ENCODE results near the gene EXOSC7. TPM values are rescaled to one million over a fixed set of nuclear protein-coding genes. Genes with fewer than 3 reads are reported as not detected.
"Not testable (repeated sequence)": the region's sequence is repeated elsewhere in the genome, so short reads cannot be mapped to it uniquely, and the experiment has no call there.

Gene EXOSC7
- total RNA-seq, result 10 to 100 TPM; 90.0 to 98.0 TPM

DNA sequence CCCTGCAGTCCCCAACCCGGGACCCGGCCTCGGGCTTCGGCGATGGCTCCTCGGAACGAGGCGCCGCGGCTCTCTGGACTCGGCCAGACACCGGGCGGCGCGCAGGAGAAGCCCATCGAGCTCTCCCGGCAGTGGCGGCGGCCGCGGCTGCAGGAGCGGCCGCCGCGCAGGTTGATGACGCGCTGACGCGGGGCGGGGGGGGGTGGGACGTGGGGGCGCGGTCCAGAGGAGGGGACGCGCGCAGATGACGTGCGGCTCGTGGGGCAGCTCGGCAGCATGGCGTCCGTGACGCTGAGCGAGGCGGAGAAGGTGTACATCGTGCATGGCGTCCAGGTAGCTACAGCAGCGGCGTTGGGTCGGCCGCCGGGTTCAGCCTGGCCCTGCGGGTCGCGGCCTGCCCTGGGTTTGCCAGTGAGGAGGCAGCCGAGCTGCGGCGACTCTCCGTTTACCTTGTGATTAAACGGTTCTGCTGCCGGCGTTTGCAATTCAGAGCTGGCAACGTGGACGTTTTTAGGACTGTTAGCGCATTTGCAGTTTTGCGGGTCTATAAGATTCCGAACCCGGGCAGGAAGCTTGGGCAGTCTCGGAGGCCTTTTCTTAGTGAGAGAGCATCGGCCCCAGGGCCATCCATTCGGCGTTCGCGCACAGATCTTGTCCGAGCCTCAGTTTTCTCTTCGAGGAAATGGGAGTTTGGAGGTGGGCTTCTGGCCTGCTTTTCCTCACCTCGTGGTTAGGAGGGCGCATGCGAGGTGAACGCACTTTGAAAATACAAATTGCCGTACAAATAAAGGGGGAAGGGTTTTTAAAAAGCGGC, at the start of gene EXOSC7, which contains the start of gene ZDHHC3:
Gene EXOSC7 (plus strand): TSS at position 243 of the 814 bp plus-strand sequence. CDS start 34 bp downstream, at position 277.
Gene ZDHHC3 (minus strand): TSS at position 173 of the 814 bp plus-strand sequence. CDS start 16,738 bp downstream, outside the sequence.
- ChIA-PET CTCF (interaction anchor here (0.8 to 1.0 kb wide), 2 partner anchors 62 to 443 kb away, joined by 3 to 4 read pairs; no protein-coding TSS in a partner anchor), POLR2A (interaction anchor here (0.6 to 1.3 kb wide), 2 partner anchors 465 to 1431 kb away, joined by 3 read pairs; no protein-coding TSS in a partner anchor)

DNA sequence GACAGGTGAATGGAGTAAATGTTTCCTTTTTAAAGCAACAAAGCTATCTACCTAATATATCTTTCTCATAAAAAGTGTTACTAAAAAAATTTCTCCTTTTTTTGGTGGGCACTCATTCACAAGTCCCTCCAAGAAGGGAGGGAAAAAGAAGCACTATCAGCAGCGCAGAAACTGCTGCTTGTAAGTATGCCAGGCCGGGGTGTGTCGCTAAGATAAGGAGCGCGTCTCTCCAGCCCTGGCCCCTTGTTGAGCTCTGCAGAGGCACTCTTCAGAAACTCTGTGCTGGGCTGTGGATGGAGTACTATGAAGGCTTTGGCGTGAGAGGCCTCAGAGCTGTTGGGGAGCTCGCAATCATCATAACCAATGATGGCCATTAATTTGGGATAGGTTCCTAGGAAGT, 49.1 kb upstream of the EXOSC7 start:
- CTCF ChIA-PET, result no interaction called here
- POLR2A ChIA-PET, result interaction anchor here (0.6 kb wide), 1 partner anchor 226 kb away, joined by 3 read pairs; no protein-coding TSS in a partner anchor

DNA sequence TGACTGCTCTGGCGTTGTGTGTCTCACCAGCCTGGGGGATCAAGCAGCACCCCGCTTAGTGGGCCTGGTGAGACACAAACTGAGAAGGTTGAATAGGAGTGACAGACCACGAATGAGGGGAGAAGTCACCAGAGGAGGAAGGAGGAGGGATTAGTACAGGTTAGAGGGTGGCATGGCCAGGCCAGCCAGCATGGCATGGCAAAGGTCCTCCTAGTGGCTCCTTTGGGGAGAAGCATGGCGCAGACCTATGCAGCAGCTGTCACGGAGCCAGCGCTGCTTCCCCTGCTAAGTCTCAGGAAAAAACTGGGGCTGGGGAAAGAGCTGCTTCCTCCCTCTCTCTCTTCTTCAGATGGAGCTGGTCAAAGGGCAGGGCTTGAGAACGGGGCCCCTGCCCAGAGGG, 48.7 kb upstream of the EXOSC7 start:
- CTCF ChIA-PET, result no interaction called here
- POLR2A ChIA-PET, result interaction anchor here (0.6 kb wide), 1 partner anchor 226 kb away, joined by 3 read pairs; no protein-coding TSS in a partner anchor

DNA sequence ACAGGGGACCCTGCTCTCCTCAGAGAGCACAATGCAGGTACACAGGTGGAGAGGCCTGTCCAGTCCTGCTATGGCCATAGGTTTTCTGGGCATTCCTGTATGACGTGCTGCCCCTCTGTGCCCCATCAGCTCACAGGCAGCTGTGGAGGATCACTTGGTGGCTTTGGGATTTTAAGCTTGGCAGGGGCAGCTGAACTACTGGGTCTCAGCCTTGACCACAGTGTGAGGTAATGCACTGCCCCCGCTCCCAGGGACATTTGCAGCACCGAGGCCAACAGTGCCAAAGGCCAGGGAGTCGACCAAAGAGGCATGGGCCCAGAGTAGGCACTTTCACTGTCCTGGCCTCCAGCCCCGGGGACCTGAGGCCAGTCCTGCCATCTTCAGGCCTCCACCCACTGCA, 46.3 kb upstream of the EXOSC7 start:
- CTCF ChIA-PET, result no interaction called here
- POLR2A ChIA-PET, result no interaction called here

DNA sequence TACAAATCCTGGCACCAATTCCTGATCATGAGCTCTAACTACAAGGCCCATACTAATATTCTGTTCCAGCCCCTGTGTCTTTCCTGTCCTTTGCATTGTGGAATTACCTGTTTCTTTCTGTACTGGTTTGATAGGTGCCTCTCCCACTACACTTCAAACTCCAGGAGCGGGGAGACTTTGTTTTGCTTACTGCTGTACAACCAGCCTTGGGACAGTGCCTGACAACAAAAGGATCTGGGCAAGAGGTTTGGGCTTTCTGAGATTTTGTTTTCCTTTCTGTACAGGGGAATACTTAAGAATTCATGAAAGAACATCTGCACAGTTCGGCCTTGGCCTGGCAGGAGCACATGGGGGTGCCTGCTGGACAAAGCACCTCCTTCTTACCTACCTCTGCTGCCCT, 45.1 kb upstream of the EXOSC7 start:
- POLR2A ChIA-PET, result no interaction called here
- CTCF ChIA-PET, result no interaction called here

DNA sequence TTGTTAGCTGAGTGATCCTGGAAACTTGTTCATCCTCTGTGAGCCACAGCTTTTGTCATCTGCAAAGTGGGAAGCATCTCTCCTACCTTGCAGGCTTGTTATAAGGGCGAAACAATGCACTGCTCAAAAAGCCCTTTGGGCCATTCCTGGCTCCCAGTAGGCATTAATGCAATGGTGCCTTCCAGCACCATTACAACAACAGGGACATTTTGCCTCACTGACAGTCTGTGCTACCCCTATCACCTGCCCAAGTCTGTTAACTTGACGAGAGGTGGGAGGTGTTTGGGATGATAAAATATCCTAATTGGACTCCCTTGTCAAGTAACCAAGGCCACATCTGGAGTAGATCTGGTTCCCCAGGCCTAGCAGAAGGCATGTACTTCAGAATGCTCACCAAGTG, 44.3 kb upstream of the EXOSC7 start:
- ChIA-PET CTCF (no interaction called here), POLR2A (no interaction called here)

DNA sequence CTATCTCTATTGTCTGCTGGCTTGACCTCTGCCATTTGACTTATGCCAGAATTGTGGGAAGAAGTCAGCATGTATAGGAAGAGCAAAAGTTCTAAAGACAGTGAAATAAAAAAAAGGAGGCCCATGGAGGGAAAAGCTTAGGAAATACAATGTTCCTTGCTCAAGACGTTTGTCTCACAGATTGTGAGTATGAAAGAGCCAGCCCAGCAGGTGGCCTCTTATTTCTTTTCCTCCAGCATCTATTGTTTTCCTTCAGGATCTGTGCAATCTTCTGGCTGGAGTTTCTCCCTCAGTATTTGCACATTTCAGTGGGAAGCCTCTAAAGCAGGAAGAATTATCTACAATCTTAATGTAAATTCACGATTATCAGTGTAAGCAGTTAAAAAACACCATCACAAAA, 43.8 kb upstream of the EXOSC7 start:
- POLR2A ChIA-PET, result no interaction called here

DNA sequence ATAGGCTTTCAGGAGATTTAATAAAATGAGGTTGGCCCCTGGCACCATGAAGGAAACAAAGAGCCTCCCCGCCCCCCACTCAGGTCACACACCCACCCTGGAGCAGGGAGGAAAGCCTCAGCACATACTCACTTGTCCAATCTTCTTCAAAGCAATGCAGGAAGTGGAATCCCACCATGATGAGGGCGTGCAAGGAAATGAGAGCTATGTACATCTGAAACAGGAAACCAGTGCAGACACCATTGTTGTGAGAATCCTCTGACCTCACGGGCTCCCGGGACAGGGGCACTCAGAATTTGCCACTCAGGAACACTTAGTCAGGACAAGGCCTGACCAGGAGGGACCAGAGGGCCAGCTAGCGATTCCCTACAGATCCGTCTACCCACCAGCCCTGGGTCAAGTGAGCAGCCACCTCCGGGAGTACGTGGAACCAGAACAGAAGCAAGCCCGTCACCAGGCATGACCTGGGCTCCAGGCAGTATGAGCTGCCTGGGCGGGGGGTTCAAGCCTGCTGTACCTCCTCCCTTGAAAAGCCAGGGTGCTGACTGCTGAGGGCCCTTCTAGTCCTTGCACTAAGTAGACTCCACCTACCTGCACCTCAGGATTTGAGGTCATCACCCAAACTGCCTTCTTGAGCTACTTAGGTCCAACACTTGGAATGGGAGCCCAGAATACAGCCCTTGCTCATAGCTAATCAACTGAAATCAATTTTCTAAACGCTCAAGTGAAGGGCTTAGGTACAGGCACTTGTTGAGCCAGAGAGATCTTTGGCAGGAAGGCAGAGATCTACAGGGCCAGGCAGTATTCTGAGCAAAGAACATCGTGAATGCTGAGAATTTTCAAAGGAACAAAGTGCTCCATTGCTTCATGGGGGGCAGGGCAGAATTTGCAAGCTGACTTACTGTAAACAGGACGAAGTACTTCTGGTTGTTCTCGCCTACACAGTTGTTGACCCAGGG, 42.8 kb upstream of the EXOSC7 start:
- ChIA-PET POLR2A (no interaction called here), CTCF (no interaction called here)

More for the DNA sequence above, 43.8 kb upstream of the EXOSC7 start:
- CTCF ChIA-PET, result no interaction called here

DNA sequence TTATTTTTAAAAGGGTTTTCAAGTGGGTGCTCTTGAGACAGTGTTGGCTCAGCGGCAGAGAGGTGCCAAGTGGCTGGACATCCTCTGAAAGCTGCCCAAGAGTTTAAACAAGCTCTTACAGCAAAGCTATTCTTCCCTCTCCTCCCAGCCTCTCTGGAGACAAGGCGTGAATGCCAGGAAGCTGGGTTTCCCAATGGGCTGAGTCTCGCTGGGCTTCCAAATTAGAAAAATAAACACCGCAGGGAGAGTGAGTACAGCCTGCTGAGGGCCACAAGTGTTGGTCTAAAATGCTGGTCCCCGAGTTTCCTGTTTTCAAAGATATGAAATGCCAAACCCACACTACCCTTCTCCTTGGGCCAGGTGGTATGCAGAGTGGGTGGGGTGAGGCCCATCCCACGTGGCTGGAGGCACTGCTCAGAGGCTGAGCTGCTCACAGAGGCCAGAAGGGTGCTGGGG, 36.4 kb upstream of the EXOSC7 start:
- ChIA-PET POLR2A (no interaction called here), CTCF (no interaction called here)

DNA sequence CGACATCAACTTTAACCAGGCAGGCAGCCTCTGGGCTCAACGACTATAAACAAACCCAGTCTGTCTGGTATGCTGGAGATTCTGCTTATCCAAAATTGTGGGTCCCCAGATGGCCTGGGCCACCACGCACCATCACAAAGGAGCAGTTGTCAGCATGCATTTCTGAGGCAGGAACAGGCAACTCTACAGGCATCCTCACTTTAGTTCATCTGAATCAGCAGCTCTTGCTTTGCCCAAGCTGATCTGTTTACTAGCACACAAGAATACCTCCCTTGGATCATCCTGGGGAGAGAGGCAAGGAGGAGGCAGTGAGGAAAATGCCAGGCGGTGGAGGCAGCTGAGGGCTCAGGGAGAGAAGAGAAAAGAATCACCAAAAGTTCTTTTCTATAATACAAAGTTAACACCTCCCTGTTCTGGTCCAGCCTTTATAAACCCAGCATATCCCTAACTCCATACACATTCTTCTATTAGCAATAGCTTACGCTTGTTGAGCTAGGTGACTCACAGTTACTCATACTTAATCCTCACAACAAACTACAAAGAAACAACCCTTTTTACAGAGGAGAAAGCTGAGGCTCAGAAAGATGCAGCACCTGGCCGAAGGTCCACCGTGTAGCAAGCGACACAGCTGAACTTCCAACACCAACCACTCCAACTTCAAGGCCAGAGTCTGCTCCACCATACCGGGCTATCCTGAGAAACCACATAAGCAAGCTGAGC, 33.7 kb upstream of the EXOSC7 start:
- ChIA-PET CTCF (no interaction called here), POLR2A (no interaction called here)

DNA sequence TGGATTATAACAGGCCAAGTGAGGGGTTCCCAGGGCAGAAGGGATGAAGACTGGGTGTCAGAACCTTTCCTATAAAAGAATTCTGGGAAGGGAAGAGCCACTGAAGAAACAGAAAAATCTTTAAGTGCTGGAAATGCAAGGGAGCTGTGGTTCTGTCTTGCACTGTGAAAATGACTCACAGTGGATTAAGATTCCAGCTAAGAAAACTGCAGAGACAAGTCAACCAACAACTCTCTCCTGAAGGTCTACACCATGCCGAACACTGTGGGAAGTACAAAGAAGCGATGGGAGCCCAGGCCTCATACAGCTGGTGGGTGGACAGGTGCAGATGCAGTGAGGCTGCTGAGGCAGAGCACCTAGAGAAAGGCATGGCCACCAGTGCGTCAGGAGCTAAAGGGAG, 27.8 kb upstream of the EXOSC7 start:
- CTCF ChIA-PET, result no interaction called here
- POLR2A ChIA-PET, result no interaction called here

DNA sequence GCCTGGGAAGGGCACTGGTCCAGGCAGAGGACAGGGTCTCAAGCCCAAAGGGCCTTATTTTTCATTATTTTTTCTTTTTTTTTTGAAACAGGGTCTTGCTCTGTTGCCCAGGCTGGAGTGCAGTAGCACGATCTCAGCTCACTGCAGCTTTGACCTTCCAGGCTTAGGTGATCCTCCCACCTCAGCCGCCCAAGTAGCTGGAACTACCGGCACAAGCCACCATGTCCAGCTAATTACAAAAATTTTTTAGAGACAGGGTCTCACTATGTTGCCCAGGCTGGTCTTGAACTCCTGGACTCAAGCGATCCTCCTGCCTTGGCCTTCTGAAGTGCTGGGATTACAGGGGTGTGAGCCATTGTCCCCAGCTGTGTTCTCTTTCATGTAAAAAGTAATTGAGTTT, 26.3 kb upstream of the EXOSC7 start:
- POLR2A ChIA-PET, CTCF ChIA-PET: not testable (repeated sequence)

DNA sequence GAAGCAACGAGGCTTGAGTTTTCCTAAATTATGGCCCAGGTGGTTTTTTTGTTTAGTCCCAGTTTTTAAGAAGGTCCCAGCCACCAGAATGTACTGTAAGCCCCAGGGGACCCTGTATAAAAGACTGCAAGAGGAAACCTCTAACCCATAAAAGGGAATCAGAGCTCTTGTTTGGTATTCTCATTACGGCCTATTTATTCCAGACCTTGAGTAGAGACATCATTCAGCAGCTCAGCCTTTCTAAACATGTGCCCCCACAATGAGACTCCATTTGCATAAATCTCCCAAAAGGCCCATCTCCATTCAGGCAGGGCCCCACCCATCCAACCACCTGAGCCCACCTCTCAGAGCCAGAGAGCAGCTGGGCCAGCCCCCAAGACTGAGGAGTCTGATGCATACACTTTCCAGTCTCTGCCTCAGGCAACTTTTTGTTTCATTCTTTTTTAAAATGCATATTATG, 25.7 kb upstream of the EXOSC7 start:
- POLR2A ChIA-PET, result no interaction called here
- CTCF ChIA-PET, result no interaction called here

DNA sequence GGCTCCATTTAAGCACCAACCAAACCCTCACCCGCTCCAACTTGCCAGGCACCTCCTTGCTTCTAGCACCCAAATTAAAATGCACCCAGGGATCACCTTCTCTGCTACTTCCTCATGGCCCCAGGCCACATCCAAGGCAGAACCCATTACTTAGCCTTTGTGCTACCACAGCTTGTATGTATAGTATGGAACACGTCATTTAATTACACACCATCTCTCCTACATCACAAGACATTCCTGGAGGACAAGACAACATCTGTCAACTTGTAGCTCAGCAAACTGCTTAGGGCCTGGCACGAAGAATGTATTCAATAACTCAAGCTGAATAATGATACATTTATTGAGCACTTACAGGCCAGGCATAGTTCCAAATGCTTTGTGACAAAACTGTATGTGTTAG, 23.4 kb upstream of the EXOSC7 start:
- ChIA-PET POLR2A (no interaction called here), CTCF (no interaction called here)

DNA sequence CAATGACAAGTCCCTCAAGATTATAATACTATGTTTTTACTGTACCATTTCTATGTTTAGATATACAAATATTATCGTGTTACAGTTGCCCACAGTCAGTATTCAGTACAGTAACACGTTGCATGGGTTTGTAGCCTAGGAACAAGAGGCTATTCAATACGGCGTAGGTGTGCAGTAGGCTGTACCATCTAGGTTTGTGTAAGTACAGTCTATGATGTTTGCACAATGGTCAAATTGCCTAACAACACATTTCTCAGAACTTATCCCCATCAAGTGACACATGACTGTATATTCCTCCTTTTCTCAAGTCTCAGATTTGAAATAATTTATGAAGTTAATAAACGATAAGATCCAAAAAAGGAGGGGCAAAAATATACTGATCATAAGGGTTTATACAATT, 21.7 kb upstream of the EXOSC7 start:
- ChIA-PET POLR2A (no interaction called here), CTCF (no interaction called here)

DNA sequence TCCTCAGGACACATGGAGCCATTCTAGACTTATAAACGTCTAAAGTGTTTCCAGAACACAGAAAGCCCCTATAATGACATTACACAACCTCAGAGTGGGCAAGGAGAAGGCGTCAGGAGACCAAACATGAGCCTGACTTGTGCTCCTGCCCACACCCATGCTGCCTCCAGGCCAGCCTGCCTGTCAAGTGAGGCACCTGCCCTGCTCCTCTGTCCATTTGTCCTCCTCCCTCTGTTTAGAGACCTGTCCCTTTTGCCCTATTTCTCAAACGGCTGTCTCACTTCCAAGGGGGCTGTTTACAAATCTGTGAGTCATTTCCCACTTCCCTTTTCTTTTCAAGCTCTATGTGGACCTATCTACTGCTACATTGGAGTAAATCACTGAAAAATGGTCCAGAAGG, 21.1 kb upstream of the EXOSC7 start:
- CTCF ChIA-PET, result no interaction called here
- POLR2A ChIA-PET, result no interaction called here

DNA sequence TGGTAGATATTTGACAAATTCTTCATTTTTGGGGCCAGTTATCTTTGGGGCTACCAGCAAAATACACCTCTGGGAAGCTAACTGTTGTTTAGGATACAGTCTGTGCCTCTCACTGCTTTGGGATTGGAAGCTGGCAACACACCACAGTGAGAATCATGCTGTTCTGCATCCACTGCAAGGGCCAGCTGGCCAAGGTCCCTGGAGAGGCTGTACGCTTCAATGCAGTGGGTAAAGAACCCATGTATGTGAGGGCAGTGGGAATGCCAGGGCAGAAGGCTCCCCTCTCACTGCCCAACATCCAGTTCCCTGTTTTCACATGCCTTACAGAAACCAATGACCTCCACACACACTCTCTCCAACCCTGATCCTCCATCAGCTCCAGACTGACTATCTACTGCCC, 20.1 kb upstream of the EXOSC7 start:
- ChIA-PET CTCF (no interaction called here), POLR2A (no interaction called here)

DNA sequence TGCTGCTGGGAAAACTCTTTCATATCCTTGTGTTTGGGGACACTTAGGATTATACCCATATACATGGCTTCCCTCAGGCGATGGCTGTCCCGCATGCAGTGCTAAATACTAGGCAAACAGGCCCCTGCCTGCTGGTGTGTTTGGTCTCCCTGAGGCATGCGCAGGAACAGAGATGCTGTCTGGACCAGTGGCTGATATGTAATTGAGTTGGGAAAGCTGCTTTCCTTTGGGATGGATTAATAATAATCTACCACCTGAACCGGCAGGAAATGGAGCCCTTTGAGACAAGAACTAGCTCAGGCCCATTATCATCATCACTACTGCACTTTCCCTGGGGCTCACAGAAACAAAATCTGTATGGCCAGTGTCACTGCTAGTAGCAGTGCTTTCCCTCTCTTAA, 18.1 kb upstream of the EXOSC7 start:
- ChIA-PET CTCF (no interaction called here), POLR2A (no interaction called here)

DNA sequence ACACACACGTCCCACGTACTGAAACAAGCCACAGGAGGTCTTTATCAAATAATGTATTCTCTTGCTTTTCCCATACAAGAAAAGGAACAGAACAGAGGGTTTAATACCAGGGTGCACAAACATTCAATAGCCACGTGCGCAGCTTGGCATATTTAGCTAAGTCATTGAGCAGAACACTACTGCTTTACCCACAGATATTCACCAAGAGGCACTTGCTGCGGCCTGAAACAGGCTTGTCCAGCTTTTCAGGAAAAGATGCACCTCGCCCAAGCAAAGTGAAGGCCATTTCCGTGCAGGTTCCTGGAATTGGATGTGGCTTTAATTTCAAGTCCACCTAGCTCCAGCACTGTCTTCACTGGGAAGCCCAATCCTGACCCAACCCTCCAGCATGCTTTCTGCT, 17.7 kb upstream of the EXOSC7 start:
- ChIA-PET CTCF (no interaction called here), POLR2A (no interaction called here)
